Limb (tissue), 2 donors: ENCODE results near the gene ZNRF3.

Experiments used
- DNase-seq, 2 donors: peaks; one replicate each; pipeline ENCODE4 v3.0.0-alpha.2; 2016; ENCODE audit errors: extremely low spot score in 2 of 2

The ZNRF3 gene

DNA sequence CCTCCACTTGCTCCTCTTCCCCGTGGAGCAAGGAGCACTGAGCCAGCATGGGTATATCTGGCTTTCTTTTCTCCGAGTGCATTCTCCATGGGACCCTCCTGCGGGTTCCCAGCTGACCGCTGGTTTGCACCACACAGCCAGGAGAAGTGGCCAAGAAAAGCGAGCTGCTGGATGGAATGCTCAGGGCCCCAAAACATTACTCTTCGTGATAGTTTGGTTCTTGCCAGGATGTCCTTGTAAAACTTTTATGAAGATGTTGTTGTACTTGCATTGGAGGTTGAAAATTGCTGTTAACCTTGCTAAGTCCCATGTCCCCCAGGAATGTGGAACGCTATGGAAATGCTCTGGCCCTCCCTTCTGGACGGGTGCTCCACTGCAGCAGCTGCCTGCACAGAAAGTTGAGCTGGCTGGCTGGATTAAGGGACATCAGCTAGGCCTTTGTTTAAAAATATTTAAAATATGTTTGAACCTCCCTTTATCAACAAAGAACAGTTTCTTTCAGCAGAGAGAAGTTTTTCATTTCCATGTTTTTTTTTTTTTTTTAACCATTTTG is 68.7 kb downstream of the ZNRF3 start:
- DNase-seq = peak; percentile 53 to 75

- DNase-seq = no peak
These were observed 69.5 kb downstream of the ZNRF3 start for GRCh38 chr22:28952857-28953256.

DNA sequence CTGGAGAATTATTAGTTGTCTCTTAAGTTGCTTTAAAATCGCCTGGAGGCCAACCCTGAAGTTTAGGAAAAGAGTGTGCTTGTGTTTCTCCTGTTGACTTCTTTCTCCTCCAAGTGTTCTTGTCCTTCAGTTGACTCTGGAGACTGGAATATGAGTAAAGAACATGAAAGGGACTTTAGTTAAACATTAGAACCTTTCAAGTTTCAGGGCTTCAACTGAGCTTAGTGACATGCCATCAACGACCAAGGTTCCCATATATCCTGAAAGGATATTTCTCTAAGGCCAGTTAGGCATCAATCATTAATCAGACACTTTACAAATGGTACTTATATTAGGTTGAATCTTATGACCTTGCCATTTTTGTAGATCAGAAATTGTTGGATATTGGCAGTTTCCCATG is 70.0 kb downstream of the ZNRF3 start:
- no peak for DNase-seq

GRCh38 chr22:28953976-28954880 is 70.9 kb downstream of the ZNRF3 start:
- DNase-seq = no peak

DNA sequence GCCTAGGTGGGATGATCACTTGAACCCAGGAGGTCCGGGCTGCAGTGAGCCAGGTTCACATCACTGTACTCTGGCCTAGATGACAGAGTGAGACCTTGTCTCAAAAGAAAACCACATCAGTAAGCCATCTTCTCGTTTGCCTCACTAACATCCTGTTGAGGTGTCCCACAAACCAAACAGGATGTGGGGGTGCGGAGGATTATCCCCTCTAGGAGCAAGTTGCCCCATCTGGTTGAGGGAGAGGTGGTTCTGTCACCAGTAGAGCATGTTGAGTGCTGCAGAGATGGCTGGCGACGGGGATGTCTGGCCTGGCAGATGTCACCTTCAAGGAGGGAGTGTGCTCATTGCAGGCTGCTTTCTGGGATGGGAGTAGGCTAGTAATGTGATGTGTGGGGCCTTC is 72.4 kb downstream of the ZNRF3 start:
- DNase-seq = no peak

DNA sequence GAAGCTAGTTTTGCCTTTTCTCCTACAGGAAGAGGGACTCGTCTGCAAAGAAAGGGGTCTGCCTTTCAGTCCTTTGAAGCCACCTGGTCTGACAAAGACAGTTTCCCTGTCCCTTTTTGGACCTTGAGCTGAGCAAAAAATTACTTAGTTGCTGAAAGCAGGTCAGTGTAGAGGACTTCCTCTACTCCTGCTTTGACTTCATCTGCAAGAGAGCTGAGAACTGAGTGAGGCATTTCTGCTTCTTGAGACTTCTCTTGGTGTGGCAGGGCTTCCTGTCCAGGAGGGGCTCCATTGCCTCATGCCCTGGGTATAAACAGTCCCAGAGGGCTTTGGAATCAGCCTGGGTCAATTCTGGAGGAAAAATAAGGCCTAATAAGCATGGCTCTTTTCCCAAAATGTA is 73.1 kb downstream of the ZNRF3 start:
- DNase-seq = no peak

GRCh38 chr22:28958611-28959010 is 75.2 kb downstream of the ZNRF3 start:
- DNase-seq = no peak

DNA sequence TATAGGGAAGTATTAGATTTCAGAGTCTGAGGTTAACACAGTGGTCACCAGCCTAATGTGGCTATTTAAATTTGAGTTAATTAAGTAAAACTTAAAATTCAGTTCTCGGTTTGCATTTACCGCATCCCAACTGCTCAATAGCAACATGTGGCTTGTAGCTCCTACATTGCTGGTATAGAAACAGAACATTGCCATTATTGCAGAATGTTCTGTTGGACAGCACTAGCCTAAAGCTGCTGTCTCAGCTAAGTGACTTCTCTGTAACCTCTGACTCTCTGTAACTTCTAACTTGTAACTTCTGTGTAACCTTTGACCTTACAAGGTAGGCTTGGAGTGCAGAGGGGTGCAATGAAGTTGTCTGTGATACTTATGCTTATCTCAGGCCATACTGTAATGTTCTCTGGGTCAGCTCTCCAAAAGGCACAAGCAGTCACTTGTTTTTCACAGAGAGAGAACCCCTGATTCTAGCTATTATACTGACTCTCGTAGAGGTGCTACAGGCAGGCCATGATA is 78.7 kb downstream of the ZNRF3 start:
- DNase-seq = no peak

GRCh38 chr22:28963362-28963761 is 80.0 kb downstream of the ZNRF3 start:
- DNase-seq = no peak

DNA sequence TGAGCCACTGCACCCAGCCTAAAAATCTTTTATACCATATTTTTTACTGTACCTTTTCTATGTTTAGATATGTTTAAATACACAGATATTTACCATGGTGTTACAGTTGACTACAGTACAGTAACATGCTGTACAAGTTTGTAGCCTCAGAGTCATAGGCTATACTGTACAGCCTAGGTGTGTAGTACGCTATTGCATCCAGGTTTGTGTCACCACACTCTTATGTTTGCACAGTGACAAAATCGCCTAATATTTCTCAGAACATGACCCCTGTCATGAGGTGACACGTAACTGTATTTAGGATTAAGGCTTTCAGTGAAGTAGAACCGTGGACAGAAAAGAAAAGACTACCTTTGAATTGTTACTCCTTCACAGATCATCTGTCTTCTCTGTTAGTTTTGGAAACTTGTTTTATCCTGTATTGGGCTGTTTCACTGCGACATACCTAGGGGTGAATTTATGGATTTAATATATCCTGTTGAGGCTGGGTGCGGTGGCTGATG is 83.8 kb downstream of the ZNRF3 start:
- DNase-seq = no peak

GRCh38 chr22:28967969-28968368 is 84.6 kb downstream of the ZNRF3 start:
- DNase-seq = no peak

DNA sequence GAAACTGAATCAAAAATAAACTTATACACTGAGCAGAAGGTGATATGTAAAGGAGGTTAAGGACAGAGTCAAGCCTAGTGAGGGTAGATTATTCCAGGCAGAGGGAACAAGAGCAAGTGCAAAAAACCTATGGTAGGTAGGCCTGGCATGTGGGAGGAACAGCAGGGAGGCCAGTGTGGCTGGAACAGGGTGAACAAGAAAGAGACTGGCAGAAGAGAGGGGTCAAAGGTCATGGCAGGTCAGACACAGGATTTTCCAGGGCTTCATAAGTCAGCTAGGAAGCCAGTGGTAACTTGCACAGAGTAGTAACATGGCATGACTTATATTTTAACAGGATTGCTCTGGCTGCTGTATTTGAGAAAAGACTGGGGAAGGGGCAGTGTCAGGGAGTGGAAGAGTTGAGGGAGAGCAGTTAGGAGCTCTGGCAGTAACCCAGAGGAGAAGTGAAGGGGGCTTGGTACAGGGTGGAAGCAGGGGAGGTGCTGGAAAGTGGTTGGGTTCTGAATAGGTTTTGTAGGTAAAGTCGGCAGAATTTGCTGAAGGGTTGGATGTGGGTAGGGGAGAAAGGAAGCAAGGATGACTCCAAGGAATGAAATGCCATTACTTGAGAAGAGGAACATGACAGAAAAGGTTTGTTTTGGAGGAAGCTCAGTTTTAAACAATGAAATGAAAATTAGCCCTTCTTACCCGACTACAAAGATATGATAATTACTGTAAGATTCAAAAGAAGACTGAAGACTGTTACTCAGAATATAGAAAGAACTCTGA is 86.2 kb downstream of the ZNRF3 start:
- no peak for DNase-seq

DNA sequence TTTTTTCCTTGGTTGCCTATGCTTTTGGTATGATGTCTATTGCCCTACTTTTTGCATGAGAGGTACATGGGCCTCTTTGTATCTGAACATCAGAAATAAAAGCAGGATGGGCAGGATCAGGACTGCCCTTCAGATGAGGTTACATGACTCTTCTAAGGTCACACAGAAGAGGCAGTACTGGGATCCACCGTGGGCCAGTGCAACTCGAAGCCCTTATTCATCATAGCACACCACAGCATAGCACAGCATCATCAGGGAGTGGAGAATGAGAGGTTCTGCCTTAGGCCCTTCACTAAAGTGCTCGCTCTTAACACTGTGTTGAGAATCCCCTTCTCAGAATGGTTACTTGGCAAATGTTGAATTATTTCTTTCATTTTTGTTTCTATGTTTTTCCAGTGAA is 90.0 kb downstream of the ZNRF3 start:
- DNase-seq = no peak

GRCh38 chr22:28977060-28977459 is 93.7 kb downstream of the ZNRF3 start:
- DNase-seq = no peak

DNA sequence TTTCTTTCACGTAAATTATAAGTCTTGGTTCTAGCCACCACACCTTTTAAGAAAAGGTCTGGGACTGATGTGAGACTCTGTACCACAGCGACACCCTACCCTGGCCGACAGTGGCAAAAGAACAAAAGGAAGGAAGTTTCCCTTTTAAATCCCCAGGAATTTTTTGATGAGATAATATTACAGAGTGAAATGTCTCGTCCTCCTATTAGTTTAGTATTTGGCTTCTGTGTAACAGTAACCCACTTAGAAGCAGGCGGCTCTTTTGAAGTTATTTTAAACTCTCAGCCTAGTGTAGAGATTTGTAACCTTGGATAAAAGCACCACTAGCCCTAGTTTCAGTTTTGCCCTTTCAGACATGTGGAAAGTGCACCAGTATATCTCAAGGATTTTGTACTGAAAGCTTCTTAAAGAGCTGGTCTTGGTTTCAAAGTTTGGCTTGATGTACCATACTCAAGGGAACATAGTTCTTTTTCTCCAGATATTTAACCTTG is 94.2 kb downstream of the ZNRF3 start:
- no peak for DNase-seq

- DNase-seq = no peak
These were observed 94.8 kb downstream of the ZNRF3 start for GRCh38 chr22:28978158-28978557.

DNA sequence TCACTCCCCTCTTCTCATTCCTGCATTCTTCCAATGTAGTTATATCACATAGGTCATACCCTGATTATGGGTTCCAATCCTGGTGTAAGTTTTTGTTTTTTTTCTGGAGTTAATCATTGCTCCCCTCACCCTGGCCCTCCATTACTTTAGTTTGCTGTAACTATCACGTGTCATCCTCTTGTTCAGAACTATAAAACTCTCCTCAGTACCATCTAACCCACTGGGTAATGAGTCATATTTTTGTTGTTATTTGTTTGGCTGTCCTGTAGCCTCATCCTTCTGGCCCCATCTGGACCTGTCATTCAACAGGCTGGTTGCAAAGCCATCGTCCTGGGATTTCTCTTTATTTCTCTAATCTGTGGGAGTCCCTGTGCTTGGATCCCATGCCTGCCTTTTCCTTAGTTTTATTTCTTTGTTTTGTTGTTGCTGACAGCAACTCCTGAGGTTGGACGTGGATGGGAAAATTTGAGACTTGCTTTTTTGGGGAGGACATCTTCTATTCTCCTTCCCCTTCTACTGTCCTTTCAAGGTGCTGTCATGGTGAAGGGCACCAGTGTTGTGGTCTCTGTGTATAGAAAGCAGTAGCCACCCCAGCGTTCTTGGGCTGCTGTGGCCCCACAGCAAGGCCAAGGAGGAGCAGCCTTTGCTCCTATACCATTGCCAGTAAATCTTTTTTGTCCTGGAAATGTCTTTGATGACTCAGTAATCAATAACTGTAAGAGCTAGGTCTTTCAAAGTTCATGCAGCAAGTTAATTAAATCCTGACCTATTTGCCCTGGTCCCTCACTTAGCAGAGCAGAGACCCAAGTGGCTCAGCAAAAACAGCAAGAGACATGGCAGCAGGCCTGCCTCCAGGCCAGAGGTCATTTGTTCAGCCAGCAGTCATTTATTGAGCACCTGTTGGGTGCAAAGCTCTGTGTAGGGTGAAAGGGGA is 95.8 kb downstream of the ZNRF3 start:
- DNase-seq = no peak

- DNase-seq = no peak
These were observed 97.0 kb downstream of the ZNRF3 start for GRCh38 chr22:28980326-28980725.

- no peak for DNase-seq
These were observed 98.6 kb downstream of the ZNRF3 start for GRCh38 chr22:28981818-28982499.

GRCh38 chr22:28983190-28983589 is 99.8 kb downstream of the ZNRF3 start:
- no peak for DNase-seq
